ENCODE results near the gene SFXN5.

Gene SFXN5

DNA sequence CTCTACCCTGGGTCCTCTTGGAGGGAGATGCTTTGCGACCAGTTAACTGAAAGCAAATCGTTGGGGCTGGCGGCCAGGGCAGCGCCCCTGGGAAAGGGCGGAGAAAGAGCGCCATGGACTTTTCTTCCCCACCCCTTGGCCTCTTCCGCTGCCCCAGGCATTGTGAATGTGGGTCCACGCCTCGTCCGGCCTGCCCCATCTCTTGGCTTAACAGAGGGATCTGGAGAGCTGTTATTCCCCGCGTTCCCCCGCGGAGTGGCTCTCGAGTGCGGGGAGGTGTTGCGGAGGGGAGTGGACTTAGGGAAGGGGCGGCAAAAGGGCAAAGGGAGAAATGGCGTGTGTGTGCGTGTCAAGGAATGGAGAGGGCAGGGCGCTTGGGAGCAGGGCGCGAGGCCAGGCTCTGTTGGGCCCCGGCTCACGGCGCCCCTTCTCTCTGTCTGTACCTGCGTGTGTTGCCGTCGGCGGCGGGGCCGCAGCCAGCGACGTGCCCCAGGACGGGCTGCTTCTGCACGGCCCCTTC is 147.6 kb downstream of the SFXN5 start:
- H3K9me3 ChIP-seq (ENCODE audit: control insufficient read depth, insufficient read depth, low read length), result no peaks in the 10 kb centered on the region
- H3K4me1 ChIP-seq (ENCODE audit: insufficient read depth, low read length), result peaks cover 5% of the 10 kb centered on the region; the same call in 1 of the 2 replicates
- H3K9ac ChIP-seq (ENCODE audit: low read depth, low read length), result peak overlapping the region; percentile 46; the same call in 1 of the 2 replicates
- H3K36me3 ChIP-seq (ENCODE audit: insufficient read depth, low read length), result no peaks in the 10 kb centered on the region

DNA sequence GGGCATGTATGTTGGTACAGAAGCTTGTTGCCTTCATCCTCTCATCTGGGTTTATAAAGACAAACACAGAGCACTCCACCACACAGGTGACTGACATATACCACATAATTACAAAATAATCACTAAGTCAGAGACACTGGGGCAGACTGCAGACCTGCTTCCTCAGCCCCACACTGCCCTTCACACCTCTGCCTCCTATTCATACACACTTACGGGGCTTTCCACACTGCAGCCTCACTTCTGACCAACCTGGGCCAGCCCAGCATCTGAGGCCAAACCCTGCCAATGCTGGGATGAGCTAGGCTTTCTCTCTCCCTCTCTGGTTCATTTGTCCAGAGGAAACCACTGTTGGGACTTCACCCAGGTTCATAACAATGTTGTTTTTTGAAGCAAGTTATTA is 149.7 kb downstream of the SFXN5 start:
- H3K36me3 ChIP-seq (ENCODE audit: insufficient read depth, low read length), result no peaks in the 10 kb centered on the region
- peaks cover 5% of the 10 kb centered on the region; the same call in 1 of the 2 replicates for H3K4me1 ChIP-seq (ENCODE audit: insufficient read depth, low read length)
- H3K9me3 ChIP-seq (ENCODE audit: control insufficient read depth, insufficient read depth, low read length), result no peaks in the 10 kb centered on the region
- no peak overlapping the region for H3K9ac ChIP-seq (ENCODE audit: low read depth, low read length)

DNA sequence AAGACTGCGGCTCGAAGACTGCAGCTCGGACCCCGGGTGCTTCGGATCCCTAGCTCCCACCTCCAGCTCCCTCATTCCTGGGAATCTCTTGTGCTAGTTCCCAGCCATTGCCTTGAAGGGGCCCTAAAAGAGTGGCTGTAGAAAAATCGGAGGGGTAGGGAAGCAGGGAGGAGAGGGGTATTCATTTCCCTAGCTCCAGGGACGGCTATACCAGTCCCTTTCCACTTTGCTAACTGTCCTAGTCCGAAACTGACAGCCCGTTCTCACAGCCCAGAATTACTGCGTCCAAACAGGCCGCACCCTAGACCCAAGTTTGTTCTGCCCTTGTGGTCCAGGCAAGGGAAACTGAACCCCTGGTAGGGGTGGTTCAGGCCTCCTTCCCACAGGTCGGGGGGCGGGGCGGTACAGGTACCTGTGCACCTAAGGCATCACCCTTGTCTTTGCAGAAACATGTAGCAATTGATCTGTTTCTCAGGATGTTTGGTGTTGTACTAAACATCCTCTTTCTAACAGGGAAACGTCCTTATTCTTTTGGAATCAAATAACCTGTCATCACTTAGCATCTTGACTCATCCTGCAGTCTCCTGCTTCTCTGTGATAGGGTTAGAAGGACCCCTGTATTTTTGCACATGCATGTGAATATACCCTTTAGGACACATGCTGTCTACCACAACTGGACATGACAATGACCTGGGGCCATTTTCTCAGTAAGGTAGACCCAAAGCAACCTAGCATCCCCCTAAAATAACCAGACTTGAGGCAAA is 150.2 kb downstream of the SFXN5 start:
- no peaks in the 10 kb centered on the region for H3K9me3 ChIP-seq (ENCODE audit: control insufficient read depth, insufficient read depth, low read length)
- H3K36me3 ChIP-seq (ENCODE audit: insufficient read depth, low read length), result no peaks in the 10 kb centered on the region
- peaks cover 5% of the 10 kb centered on the region; the same call in 1 of the 2 replicates for H3K4me1 ChIP-seq (ENCODE audit: insufficient read depth, low read length)
- peak overlapping the region; percentile 39 for H3K9ac ChIP-seq (ENCODE audit: low read depth, low read length)

DNA sequence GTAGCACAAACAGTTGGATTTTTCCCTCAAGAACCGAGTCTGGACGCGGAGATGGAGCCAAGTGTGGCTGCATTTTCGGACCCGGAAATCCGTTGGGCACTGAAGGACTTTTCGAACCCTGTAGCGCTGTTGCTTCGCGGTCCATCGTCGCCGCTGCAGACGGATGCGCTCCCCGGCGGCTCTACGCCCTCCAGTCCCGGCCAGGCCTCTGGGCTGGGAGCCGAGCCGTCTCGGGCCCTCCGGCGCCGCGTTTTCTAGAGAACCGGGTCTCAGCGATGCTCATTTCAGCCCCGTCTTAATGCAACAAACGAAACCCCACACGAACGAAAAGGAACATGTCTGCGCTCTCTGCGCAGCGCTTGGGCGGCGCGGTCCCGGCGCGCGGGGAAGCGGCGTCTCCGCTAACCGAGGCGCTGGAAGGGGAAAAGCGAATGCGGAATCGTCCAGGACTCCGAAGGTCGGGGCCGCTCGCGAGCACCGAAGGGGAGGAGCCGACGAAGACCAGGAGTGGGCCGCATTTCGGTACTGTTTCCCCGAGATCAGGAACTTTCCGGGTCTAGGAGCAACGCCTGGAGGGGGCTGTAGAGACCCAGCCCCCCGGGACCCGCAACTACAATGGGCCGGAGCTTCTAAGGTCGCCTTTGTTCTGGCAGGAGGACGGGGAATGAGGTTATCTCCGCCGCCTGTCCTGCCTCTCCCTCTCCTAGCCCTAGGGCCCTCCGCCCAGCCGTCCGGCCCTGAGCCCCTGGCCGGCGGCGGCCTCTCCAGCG is 151.0 kb downstream of the SFXN5 start:
- H3K36me3 ChIP-seq (ENCODE audit: insufficient read depth, low read length), result no peaks in the 10 kb centered on the region
- H3K9ac ChIP-seq (ENCODE audit: low read depth, low read length), result peak overlapping the region; percentile 39
- H3K9me3 ChIP-seq (ENCODE audit: control insufficient read depth, insufficient read depth, low read length), result no peaks in the 10 kb centered on the region
- H3K4me1 ChIP-seq (ENCODE audit: insufficient read depth, low read length), result peaks cover 5% of the 10 kb centered on the region; the same call in 1 of the 2 replicates

DNA sequence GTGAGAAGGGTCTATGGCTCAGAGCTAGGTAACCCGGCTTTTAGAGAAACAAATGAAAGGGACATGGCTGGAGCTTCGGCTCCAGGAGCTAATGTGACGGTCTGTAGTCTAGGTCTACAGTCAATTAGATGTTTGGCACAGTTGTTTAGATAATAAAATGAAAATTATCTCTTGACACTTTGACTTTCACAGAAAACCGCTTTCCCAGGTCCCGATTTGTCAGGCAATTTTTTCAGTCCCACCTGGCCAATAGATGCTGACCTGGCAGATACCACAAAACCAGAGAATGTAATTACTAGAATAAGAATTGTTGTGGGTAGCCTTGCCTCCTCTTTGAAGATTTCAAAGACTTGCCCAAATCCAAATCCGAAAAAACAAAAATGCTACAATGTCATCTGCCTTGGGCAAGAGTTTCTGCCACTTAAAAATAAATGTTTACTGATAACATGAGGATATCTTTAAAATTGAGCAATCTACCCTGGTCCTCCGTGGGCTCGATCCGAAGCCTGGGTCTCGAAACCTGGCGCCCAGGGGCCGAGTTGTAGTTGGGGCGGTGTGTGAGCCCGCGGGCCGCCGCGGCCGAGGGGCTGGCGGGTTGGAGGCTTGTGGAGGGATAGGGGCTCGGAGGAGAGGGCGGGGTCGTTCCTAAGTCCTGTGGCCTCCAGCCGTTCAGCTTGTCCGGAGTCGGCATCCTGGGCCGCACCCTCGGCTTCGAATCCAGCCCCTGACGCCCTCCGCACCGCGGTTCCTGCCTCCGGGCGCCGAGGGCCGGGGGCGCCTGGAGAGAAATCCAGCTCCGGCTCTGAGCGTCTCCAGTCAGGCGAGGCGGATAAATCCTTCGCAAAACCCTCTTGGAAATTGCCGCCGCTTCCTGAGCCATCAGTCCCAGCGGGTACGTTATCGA is 151.8 kb downstream of the SFXN5 start:
- peaks cover 6% of the 10 kb centered on the region; the same call in 1 of the 2 replicates for H3K4me1 ChIP-seq (ENCODE audit: insufficient read depth, low read length)

DNA sequence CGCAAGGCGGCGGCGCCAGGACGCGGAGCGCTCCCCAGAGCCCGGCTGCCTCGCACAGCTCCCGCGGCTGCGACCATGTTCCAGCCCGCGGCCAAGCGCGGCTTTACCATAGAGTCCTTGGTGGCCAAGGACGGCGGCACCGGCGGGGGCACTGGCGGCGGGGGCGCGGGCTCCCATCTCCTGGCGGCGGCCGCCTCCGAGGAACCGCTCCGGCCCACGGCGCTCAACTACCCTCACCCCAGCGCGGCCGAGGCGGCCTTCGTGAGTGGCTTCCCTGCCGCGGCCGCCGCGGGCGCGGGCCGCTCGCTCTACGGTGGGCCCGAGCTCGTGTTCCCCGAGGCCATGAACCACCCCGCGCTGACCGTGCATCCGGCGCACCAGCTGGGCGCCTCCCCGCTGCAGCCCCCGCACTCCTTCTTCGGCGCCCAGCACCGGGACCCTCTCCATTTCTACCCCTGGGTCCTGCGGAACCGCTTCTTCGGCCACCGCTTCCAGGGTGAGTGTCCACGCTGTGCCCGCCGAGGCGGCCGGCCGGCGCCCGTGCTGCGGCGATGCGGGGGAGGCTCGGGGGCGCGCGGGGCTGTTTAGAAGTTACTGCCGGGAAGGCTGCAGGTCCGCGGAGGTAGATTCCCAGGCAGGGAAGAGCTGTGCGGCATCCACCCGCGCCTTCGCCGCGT is 153.5 kb downstream of the SFXN5 start:
- Histone ChIP-seq H3K36me3 (ENCODE audit: insufficient read depth, low read length) (no peaks in the 10 kb centered on the region), H3K4me1 (ENCODE audit: insufficient read depth, low read length) (peaks cover 18% of the 10 kb centered on the region)

More for the DNA sequence above, 151.8 kb downstream of the SFXN5 start:
- Histone ChIP-seq H3K9ac (ENCODE audit: low read depth, low read length) (peak overlapping the region; percentile 39), H3K9me3 (ENCODE audit: control insufficient read depth, insufficient read depth, low read length) (no peaks in the 10 kb centered on the region), H3K36me3 (ENCODE audit: insufficient read depth, low read length) (no peaks in the 10 kb centered on the region)

DNA sequence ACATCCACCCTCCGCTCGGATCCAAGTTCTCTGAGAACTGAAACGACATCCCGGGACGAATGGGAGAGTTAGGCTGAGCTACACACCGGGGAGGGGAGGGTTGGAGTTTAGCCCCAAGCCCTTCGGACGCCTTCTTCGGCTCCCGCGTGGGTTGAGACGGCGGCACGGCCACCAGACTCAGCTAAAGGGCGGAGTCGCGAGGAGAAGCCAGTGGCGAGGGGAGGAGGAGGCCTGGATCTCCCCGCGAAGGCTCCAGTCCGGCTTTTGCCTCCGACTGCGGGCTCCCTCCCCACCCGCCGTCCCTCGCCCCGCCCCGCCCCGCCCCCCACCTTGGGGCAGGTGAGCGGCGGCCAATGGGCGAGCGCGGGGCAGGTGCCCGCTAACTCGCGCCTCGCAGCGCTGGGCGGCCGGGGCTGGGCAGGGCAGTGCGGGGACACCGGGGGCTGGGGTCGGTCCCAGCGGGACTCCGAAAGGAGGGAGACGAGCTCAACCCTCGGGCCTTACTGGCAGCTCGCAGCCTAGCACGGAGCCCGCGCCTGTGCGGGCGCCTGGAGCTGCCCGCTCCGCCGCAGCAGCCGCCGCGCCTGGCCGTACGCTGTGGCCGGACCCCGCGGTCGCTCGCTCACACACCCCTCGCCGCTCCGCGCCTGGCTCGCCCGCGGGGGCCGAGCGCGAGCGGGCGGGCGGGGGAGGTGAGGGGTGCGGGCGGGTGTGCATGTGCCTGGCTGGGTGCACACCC is 154.2 kb downstream of the SFXN5 start, which contains the start of gene EMX1:
Gene EMX1, plus strand, starts transcription at position 382 of the 739 bp plus-strand sequence. Its CDS starts 334 bp downstream, at position 716.
- Histone ChIP-seq H3K4me1 (ENCODE audit: insufficient read depth, low read length) (peaks cover 18% of the 10 kb centered on the region), H3K9ac (ENCODE audit: low read depth, low read length) (peak within 1 kb of the TSS; percentile 79), H3K36me3 (ENCODE audit: insufficient read depth, low read length) (no peaks in the 10 kb centered on the region), H3K9me3 (ENCODE audit: control insufficient read depth, insufficient read depth, low read length) (no peaks in the 10 kb centered on the region)

More for the DNA sequence above, 153.5 kb downstream of the SFXN5 start:
- Histone ChIP-seq H3K9ac (ENCODE audit: low read depth, low read length) (peak overlapping the region; percentile 37), H3K9me3 (ENCODE audit: control insufficient read depth, insufficient read depth, low read length) (no peaks in the 10 kb centered on the region)

DNA sequence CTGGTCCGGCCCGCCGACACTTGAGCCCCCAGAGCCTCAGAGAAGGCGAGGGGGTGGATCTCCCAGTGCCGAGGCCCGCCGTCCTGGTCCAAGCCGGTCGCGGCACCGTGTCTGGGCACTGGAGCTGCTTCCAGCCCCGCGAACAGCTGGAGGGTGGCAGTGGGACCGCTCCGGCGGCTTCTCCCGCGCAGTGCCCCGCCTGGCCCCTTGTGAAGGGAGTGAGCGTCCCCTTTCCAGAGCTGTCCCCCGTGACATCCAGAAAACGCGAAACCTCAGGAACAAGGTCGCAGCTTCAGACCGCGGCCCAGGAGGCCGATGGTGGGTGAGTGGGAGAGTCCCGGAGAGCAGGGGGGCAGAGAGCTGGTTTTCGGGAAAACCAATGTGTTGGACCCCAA is 154.8 kb downstream of the SFXN5 start:
- H3K9ac ChIP-seq (ENCODE audit: low read depth, low read length), result peak overlapping the region; percentile 79
- peaks cover 18% of the 10 kb centered on the region for H3K4me1 ChIP-seq (ENCODE audit: insufficient read depth, low read length)
- H3K36me3 ChIP-seq (ENCODE audit: insufficient read depth, low read length), result no peaks in the 10 kb centered on the region
- H3K9me3 ChIP-seq (ENCODE audit: control insufficient read depth, insufficient read depth, low read length), result no peaks in the 10 kb centered on the region

DNA sequence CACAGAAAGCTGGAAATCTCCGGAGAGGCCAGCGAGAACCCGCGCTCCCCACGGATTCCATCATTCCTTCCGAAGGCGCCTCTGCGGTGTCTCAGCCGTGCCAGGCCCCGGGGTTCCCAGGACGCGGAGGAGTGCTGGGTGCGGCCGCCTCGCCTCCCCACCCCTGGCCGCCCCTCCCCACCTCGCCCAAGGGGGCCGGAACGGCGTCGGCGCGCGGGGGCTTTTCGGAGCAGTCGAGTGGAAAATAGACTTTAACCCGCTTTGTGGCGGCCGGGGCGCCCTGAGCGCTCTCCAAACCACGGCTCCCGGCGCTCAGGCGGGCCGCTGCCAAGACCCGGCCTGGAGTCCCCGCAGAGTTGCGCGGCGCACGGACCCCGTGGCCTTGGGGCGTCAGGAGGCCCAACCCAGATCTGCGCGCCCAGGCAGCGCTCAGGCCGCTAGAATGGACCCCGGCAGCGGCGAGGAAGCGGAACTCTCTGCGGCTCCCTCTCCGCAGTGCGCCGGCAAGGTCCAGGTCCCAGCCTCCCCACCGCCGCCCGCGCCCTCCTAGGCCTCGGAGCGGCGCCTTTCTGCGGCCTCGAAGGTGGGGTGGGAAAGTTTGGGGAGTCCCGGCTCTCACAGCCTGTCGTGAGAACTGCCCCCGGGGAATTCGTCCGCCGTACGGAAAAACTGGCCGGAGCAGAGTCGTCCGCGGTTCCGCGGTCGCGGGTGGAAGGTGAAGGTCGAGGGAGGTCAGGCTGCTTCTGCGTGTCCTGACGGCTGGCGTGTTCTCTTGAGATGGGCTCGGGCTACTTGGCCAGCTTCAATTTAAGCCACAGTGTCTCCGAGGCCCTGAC is 155.4 kb downstream of the SFXN5 start:
- Histone ChIP-seq H3K9ac (ENCODE audit: low read depth, low read length) (peak overlapping the region; percentile 79; the same call in 1 of the 2 replicates), H3K9me3 (ENCODE audit: control insufficient read depth, insufficient read depth, low read length) (no peaks in the 10 kb centered on the region), H3K36me3 (ENCODE audit: insufficient read depth, low read length) (no peaks in the 10 kb centered on the region), H3K4me1 (ENCODE audit: insufficient read depth, low read length) (peaks cover 18% of the 10 kb centered on the region)

DNA sequence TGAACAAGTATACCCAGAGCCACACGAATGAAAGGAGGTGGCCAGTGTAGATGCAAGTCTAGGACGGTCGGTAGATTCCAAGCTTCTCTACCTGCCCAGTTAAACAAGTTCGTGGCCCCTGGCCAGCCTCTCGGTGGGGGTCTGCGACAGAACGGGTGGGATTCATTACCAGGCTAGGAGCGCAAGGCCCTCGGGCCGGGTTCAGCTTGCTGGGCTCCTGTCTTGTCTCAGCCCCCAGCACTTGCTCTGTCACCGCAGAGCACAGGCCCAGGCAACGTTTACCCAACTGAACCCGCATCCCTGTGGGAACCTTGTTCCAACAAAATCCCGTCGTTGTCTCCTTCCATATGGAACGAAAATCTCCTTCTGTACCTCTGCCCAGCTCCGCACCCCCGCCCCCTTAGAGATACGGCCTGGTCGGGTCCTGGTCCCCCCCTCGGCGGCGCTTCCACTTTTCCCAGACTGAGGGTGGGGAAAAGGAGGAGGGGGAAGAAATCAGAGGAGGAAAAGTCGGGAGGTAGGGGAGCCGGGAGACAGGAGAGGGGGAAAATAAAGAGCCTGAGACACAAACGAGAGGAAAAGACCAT is 156.1 kb downstream of the SFXN5 start:
- H3K9ac ChIP-seq (ENCODE audit: low read depth, low read length), result peak overlapping the region; percentile 79; the same call in 1 of the 2 replicates
- no peaks in the 10 kb centered on the region for H3K9me3 ChIP-seq (ENCODE audit: control insufficient read depth, insufficient read depth, low read length)
- no peaks in the 10 kb centered on the region for H3K36me3 ChIP-seq (ENCODE audit: insufficient read depth, low read length)
- peaks cover 18% of the 10 kb centered on the region for H3K4me1 ChIP-seq (ENCODE audit: insufficient read depth, low read length)

DNA sequence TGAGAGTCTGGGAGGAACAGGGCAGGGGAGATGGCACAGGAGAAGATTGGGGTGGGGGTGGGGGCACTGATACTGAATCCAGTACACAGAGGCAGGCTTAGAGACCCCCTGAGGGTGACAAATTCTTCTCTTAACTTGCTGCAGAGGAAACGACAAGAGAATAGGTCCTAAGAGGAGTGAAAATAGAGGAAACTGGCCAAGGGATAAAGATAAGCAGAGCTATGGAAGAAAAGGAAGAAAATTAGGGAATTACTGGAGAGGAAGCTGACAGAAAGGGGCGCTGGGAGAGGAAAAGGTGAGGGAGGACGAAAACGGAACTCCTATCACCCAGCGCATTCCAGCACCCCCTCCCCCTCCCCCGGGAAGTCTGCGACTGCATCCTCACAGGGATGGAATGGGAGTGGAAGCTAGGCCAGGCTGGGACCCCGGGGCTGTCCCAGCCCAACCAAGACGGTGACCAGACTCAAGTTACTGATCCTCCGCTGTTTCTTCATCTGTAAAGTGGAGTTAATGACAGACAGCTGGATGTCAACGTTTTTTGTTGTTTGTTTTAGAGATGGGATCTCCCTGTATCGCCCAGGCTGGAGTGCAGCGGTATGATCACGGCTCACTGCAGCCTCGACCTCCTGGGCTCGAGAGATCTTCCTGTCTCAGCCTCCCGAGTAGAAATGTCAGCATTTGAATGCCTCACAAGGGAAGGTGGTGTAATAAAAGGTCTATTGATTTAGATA is 156.8 kb downstream of the SFXN5 start:
- peaks cover 17% of the 10 kb centered on the region for H3K4me1 ChIP-seq (ENCODE audit: insufficient read depth, low read length)
- H3K9me3 ChIP-seq (ENCODE audit: control insufficient read depth, insufficient read depth, low read length), result no peaks in the 10 kb centered on the region
- peak overlapping the region; percentile 79 for H3K9ac ChIP-seq (ENCODE audit: low read depth, low read length)
- H3K36me3 ChIP-seq (ENCODE audit: insufficient read depth, low read length), result no peaks in the 10 kb centered on the region

All from ES-I3 (cell line).